ENCODE measurements around the gene C10orf95.

Gene C10orf95

GRCh38 chr10:102401342-102401654 lies 50.0 kb downstream of the C10orf95 start:
- no peak for DNase-seq (ENCODE audit: low read depth)

- no peak for DNase-seq (ENCODE audit: low read depth)
These were observed 50.6 kb downstream of the C10orf95 start for GRCh38 chr10:102400598-102401341.

GRCh38 chr10:102400076-102400475 lies 51.3 kb downstream of the C10orf95 start:
- no peak for DNase-seq (ENCODE audit: low read depth)

Measured in activated gamma-delta T cell treated with anti-CD3 and anti-CD28 coated beads, Interleukin-2, amount 50 U/mL, for 16 hours (primary cell).